Effector CD4-positive, alpha-beta T cell (primary cell): ENCODE measurements around the gene PNCK. TPM values are rescaled to one million over a fixed set of nuclear protein-coding genes. Genes with fewer than 3 reads are reported as not detected.
A peak's percentile ranks its signal among the peaks of the same experiment; 100 is the strongest.
"Not testable (repeated sequence)": the region's sequence is repeated elsewhere in the genome, so short reads cannot be mapped to it uniquely, and the experiment has no call there.

Experiments
- DNase-seq: peaks from one replicate; pipeline ENCODE4 v3.0.0-alpha.2; 2020
- total RNA-seq: gene quantifications from one replicate; lab custom pipeline; 2026; lab: John Stamatoyannopoulos, UW

PNCK gene
- total RNA-seq, result not detected

DNA sequence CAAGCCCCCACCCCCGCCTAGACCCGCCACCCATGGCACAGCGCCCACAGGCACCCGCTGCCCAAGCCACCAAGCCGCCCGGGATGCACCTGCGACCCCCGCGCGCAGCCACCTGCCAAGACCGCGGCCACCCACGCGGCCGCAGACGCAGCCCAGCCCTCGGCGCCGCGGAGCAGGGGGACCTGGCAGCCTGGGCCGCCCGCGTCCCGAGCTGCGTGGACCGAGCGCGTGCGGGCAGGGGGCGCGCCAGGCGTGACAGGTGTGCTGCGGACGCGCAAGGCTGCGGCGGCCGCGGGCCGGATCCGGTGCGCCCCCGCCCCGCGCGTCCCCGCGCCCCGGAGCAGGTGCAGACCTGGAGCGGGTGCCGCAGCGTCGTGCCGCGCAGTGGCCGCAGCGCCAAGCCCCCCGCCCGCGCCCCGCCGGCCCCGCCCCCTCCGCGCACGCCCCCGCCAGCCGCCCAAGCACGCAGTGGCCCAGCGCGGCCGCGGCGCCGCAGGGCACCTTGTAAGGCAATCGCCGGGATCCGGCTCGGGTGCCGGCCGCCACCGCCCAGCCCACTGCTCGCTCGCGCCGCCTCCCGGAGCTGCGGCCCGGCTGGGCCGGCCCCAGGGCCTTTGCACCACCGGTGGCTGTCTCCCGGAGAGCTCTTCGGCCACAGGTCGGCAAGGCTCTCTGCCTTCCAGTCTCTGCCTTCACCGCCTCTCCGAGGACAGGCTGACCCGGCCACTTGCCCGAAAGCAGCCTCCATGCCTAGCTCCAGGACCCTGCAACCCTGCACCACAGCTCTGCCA, at the start of gene PNCK:
Gene PNCK (minus strand): TSS at position 386 of the 791 bp plus-strand sequence. CDS start 737 bp downstream, outside the sequence.
- DNase-seq, result no peak

DNA sequence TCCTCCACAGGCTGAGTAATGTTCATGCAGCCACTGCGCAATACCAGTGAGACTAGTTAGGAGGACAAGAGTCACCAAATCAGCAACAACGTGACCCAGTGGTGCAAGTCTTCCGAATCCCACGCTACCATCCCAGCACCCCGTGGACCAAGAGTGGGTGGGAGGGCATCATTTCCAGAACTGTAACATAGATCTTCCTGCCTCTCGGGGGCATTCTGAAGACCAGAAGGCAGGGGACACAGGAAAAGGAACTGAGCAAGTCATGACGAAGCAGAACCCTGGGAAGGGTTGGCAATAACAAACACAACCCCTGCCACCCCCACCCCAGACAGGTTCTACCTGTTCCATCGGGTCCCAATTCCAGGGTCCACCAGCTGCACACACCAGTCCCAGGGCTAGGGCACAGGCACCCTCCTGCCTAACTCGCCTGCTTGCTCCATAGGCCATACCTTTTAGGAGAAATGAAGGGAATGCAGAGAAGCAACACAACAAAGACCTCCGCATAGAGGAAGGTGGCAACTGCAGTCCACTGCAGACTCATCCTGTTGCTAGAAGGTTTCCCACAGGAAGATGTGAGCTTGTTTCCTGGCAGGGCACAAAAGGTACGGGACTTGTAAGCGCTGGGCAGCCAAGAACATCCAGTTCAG, 49.2 kb upstream of the PNCK start:
- no peak for DNase-seq

DNA sequence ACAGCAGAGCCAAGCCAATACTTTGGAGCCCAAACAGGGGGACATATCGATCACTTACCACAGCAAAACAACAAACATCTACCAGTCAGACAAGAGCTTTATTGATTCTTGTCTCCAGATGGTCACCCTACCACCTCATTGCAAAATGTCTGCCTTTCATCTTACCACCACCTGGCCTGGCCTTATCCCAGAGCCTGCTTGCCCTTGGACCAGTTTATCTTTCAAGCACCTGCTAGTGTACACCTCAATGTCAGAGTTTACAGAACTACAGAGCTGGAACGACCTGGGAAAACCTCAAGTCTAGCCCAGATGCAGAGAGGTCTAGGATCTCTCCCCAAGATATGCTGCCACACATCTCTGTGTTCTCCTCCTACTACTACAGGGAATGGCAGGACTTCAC, 46.1 kb upstream of the PNCK start:
- DNase-seq, result no peak

DNA sequence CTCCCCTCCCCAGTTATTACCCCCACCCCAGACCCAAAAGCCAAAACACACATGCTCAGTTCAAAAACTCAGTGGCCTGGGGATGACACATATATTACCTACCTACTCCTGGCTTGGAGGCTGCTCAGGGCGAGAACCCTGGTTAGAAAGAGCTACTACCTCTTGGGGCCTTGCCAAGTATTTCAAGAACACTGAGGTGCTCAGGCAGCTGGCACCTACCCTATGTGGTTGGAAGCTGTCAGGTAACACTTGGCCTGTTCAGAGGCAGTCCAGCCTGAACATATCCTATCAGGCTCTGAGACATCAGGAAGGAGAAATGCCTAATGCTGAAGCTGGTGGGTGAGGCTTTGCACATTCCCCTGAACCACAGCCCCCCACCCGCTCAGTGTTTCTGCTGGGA, 45.6 kb upstream of the PNCK start:
- DNase-seq, result no peak

DNA sequence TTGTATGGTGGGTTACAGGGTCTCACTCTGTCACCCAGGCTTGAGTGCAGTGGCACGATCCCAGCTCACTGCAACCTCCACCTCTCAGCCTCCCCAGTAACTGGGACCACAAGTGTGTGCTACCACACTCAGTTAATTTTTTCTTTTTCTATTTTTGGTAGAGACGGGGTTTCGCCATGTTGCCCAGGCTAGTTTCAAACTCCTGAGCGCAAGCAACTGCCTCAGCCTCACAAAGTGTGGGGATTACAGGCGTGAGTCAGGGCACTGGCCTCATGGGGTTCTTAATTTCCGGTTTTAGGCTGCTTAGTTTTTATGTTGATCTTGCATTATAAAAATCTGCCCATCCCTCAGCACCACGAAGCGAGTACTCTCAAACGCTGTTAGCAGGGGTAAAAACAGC, 43.8 kb upstream of the PNCK start:
- DNase-seq, result no peak

DNA sequence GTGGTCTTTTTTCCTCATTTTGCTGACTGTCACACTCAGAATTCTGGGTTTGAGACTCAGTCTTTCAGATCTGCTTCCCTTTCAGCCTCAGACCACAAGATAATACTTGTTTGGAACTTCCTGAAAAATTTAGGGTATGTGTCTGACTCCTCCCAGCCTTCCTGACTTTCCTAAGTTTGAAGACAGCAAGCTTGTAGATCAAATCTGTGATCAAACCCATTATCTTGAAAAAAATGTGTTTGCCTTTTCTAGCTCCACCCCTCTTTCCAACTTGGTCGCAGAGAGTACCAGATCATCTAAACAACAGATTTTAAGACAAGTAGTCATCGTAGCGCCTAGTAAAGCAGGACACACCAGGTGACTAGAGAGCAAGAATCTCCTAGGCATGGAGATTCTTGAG, 40.6 kb upstream of the PNCK start:
- no peak for DNase-seq

DNA sequence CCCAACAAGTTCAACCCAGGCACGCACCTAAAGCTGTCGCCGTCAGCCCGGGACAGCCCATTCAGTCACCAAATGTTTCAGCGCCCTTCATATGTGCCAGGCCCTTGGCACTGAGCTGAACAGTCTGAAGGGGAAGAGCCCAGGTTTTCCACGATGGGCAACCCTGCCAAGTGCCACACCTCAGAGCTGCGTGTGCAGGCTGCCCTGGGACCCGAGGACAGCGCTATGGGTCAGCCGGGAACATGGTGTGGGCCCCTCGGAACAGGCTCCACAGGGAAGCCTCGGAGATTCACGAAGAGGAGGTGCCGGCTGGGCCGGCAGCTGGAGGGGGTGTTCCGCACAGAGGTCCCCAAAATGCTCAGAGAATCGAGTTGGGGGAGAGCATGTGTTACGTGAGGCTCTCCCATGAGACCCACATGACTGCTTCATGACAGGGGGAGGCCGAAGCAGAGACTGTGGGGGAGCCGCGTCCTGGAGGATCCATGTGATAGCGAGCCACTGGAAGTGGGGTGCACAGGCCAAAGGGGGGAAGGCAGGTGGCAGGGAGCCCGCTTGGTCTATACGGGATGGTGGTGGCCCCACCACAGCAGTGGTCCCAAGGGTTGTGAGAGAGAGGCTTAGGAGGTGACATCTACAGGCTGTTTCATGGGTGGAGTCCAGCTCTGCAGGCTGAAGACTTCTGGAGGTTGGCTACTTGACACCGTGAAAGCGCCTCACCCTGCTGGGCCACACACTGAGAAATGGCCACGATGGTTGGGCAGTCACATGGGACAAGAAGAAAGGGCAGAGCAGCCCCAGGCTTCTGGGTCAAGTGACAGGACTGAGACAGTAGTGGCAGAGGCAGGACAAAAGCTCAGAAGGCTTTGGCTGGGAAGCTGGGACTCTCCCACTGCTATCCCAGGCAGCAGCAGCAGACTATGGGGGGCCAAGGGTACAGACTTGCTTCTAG, 36.4 kb upstream of the PNCK start:
- no peak for DNase-seq

DNA sequence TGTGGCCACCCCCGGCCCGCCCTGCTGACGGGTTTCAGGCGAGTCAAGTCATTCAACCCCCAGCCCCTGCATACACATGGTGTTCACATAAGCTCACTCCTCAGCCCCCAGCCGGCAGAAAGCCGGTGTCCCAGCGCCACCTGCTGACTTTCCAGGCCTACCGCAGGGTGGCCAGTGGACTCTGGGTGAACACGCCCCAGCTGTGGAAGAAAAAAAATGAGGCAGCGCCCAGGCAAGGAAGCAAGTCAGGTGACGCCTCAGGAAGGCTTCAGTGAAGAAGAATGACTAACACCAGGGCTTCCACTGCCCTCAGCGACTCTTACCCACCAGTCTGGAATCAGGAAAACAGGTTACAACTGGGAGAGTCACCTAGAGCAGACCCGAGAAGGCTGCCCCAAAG, 34.8 kb upstream of the PNCK start:
- peak; percentile 7 for DNase-seq

DNA sequence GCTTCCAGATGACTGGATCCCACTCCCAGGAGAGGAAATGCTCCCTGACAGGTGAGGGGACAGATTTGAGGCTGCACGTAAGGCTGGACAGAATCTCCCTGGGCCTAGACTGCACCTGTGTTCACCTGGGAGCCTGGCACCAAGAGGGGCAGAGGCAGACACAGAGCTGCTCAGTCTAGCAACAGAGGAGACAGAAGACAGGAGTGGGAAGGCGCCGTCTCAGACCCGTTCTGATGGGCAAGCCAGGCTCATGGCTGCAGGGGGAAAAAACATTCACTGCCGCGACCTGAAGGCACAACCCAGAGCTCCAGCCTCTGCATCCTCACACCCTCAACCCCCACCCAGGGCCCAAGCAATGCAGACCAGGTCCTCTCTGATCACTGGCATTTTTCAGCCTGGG, 33.8 kb upstream of the PNCK start:
- DNase-seq, result no peak

DNA sequence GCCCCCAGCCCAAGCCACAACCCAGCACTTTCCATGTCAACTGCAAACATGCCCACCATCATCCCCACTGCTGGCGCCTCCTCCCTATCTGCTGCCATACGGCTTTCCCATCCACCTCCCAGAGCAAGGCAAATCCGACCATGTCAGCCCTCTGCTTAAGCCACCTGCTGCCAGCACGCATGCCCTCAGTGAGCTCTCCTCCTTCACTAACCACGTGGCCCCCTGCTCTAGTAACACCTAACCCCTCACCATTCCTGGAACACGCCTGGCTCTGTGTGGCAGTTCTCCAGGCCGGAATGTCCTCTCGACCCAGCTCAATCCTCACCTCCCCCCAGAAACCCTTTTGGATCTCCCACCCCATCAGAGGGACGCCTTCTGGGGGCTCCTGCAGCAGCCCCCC, 33.2 kb upstream of the PNCK start:
- no peak for DNase-seq

DNA sequence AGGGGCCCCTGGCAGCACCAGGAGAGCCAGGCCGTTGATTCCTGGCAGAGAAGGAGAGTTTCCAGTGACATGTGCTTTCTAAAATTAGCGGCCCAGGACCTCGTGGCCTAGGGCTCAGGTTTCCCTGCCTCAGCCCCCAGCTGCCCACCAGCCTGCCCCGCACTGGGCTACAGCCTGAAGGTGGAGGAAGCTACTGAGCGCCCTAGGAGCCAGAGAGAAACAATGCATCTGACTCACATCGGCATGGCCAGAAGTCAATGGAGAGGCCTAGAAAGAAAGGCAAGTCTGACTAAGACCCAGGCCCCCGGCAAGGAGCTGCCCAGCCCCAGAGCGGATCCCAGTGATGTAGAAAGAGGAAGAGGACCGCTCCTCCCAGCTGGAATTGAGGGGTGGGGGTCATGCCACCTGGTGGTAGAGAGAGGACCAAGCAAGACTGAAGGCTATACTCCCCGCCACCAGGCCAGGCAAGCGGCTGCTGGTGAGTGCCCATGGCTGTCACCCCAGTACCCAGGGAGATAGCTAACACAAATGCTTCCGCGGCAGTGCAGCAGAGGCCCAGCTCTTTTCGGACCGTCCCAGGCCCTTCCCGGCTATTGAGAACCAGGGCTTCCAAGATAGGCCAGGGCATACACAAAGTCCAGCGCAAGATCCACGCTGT, 31.9 kb upstream of the PNCK start:
- not testable (repeated sequence) for DNase-seq

DNA sequence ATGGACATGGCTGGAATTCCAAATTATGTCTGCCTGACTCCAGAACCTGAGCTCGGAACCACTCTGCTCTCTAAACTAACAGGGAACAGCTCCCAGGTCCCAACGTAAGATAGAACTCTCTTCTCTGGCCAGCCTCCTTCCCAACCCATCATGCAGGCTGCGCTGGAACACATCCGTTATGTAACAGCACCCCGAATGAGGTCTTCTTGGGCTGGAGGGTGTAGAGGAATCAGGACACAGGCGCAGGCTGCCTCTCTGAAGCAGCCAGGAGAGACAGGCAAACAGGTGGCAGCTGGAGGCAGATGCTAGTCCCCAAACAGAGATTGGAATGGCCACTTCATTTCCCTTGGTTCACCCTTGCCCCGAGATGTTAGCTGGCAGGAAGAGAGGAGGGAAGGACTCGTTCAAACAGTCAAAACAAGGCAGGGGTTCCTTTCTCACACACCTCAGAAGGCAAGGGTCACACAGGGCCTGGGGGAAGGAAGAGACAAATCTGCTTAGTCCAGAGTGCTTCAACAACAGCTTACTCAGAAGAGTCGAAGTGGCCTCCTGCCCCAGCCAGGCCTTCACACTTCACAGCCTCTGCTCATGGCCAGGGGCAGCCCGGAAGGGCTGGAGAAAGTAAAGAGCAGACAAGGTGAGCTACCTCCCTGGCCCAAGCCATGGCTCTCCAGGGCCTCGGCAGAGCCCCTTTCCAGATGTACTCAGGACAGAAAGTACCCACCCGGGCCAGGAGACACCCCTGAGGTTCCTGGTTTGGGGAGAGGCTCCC, 31.2 kb upstream of the PNCK start:
- DNase-seq, result not testable (repeated sequence)

DNA sequence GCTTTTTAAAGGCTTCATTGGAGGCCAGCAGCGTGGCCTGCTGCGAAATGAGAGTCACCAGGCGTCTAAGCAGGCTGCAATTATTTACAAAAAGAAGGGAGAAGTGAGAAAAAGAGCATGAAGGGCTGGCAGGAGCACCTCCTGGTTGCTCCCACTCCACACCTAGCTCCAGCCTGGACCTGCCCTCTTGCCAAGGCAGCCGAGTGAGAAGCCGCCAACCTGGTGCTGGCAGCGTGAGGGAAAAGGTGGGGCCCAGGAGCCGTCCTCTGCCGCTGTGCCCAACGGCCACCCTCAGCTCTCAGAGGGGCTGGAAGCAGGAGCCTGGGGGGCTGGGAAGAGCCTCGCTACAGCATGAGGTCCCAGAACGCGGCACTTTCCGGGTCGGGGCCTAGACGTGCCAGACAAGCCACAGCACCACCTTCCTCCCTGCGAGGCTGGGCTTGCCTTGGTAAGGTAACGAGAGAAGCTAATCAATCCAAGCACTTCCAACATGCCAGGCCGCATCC, 30.5 kb upstream of the PNCK start:
- no peak for DNase-seq

DNA sequence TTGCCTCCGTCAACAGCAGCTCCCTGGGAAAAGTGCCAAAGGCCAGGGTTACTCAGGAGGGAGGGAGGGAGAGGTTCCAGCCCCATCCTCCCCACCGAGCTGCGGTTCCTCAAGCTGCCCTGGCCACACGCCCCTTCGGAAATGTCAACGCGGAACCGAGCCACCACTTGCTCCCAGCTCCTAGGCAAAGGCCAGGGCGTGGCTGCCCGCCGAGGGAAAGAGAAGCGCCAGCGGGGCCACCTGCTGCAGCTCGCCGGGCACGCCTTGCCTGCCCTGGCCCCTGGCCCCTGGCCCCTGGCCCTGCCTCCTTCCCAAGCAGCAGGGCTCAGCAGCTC, 29.4 kb upstream of the PNCK start:
- DNase-seq, result no peak

DNA sequence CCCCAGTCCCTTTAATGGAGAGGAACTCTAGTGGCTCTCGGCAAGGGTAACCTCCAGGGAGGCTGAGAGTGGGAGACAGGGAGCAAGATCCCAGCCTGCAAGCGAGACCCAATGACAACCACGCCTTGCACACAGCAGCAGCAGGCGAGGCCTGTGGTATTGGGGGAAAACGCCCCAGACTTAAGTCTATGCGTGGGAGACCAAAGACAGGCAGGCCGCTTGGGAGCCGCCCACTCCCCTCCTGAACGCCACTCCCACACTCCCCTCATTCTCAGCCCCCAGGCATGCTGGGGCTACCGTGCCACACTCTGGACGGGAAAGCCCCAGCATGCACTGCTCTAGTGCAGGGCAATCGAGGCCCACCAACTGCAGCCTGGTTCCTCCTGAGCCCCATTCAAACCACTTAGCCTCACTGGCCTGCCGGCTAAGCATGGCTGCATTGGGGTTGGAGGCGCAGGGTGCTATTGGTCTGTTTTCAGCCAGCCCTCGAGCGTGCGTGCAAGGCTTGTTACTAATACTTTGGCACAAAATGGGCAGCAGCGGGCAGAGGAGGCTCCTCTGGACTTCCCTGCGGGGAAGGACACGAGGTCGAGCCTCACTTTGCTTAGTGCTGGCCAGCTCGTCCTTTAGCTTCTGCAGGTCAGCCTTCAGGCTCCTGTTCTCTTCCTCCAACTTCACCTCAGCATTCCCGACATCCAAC, 28.9 kb upstream of the PNCK start:
- no peak for DNase-seq

DNA sequence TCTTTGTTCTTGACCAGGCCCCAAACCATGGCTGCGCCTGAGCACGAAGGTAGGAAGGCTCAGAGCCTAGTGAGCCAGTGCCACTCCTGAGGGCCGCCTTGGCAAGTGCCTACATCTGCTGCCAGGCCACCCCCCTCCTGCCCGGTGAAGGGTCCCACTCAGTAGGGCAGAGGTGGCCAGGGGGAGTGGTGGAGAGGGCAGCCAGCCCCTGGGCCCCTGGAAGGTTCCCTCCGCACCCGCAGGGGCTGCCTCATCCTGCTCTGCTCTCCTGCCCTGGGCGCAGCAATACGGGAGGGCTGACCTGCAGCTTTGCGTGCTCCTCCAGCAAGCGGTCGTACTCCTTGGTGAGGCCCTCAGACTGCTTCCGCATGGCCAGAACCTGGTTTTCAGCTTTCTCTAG, 28.1 kb upstream of the PNCK start:
- no peak for DNase-seq

DNA sequence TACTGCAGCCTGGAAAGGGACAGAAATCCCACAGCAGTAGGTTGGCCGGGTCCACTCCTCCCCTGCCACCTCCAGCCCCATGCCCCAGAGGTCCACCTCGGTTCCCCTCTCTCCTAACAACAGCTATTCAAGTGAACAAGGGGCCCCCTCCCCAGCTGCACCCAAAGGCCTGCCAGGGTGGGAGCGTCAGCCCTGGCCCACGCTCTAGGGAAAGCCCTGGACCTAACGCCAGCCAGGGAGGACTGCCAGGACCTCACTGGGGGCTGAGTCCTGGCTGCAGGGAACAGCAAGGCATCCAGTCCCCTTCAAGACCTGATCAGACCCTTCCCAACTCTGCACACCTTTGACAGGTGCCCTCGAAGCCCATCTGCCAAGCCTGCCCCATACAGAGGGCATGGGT, 27.4 kb upstream of the PNCK start:
- no peak for DNase-seq

DNA sequence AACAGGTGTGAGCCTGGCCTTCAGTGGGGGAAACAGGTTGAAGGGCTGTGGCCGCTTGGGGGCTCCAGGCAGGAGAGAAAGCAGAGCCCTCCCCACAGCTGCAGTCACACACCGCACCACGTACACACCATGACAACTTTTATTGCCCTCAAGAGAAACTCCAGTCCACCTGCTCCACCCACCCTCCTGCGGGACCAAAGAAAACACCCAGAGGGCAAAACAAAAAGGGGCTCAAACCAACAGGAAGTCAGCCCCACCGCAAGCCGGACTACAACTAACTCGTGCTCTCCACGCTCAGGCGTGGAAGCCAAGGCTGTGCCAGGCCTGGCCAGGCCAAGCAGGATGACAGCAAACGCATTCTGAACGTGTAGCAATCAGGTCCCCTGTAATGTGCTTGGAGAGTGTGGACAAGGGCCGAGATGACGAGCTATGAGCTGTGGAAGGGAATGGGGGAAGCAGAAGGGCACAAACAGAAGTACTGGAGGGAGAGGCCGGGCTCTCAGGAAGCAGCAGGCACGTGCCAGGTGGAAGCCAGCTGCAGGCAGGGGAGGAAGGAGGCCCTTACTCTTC, 26.8 kb upstream of the PNCK start:
- no peak for DNase-seq

DNA sequence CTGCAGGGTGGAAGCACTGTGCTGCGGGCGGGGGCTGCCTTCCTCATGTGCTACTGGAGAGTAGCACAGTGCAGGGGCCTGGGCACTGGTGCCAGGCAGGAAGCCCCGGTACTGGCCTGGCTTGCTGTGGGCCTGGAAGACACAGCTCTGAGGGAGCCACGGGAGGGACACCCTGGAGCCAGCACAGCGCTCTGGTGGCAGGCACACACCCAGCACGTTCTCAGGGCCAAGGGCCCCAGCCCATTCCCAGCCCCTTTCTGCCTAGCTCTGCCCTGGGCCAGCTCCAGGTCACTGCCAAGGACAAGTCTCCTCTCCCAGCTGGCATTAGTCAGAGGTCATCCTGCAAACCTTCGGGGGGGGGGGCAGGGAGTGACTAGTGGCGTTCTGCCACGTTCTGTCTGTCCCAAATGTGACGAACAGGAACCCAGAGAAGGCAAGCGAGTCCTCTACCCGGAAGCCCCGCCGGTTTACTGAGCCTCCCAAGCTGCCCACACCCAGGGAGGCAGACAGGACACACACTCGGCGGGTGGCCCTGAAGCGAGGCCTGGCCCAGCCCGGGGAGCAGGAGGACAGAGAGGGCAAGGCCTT, 26.3 kb upstream of the PNCK start:
- not testable (repeated sequence) for DNase-seq

DNA sequence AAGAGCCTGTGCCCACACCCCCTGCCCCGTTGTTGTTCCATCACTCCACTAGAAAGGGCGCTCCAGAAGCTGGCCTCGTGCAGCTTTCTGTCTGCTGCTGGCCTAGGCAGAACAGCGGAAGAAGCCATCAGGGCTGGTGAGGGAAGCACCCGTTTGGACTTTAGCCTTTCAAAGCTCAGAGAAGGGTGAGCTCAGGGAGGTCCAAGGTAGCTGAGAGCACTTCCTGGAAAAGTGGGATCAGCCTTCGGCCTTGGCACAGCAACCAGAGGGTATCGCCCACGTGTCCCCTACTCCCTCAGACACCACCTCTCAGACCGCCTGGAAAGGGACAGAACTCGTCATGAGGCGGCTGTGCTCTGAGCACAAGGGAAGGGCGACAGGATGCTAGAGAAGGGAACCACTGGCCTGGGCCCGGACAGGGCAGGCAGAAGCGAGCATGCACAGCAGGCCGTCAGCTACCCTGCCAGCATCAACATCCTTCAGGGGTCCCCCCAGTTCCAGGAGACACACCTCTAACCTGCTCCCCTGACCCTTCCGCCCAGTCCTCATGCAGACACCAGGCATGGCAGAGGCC, 25.7 kb upstream of the PNCK start:
- DNase-seq, result not testable (repeated sequence)
